Measurements from ENCODE around the gene PNKD.
"Not testable (repeated sequence)": the region's sequence is repeated elsewhere in the genome, so short reads cannot be mapped to it uniquely, and the experiment has no call there.

The PNKD gene

GRCh38 chr2:218312267-218312756 is 42.0 kb downstream of the PNKD start:
- no peak for TF ChIP-seq CTCF (IDR thresholded peaks at IDR 0.05; ENCODE audit: low read depth, low read length, missing control alignments)

DNA sequence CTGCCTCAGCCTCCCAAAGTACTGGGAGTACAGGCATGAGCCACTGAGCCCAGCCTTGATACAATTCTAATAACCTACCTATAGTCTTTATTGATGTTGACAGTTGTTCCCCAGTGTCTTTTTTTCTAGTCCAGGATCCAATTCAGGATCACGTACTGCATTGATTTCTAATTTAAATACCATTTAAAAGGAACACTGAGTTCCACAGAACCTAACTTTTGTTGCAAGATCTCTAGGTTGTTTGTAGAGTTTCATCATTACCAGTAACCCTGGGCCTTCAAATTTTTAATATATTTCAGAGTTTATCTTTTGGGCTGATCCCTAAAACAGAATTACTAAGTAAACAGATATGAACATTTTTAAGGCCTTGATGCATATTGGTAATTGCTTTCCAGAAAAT is 43.0 kb downstream of the PNKD start:
- H3K4me3 ChIP-seq (replicated peaks; ENCODE audit: low read depth, low read length) = no peak overlapping the region
- no peak for DNase-seq (ENCODE audit: extremely low read depth, low read depth)
- TF ChIP-seq CTCF (IDR thresholded peaks at IDR 0.05; ENCODE audit: low read depth, low read length, missing control alignments) = no peak

More at GRCh38 chr2:218312267-218312756, 42.0 kb downstream of the PNKD start:
- H3K4me3 ChIP-seq (replicated peaks; ENCODE audit: low read depth, low read length) = no peak overlapping the region
- DNase-seq (ENCODE audit: extremely low read depth, low read depth) = no peak

DNA sequence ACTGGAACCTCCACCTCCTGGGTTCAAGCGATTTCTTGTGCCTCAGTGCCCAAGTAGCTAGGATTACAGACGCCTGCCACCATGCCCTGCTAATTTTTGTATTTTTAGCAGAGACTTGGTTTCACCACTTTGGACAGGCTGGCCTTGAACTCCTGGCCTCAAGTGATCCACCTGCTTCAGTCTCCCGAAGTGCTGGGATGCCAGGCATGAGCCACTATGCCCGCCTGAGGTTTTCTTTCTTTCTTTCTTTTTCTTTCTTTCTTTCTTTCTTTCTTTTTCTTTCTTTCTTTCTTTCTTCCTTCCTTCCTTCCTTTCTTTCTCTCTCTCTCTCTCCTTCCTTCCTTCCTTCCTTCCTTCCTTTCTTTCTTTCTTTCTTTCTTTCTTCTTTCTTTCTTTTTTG is 44.4 kb downstream of the PNKD start:
- not testable (repeated sequence) for DNase-seq (ENCODE audit: extremely low read depth, low read depth); H3K4me3 ChIP-seq (replicated peaks; ENCODE audit: low read depth, low read length)

GRCh38 chr2:218315397-218315796 is 45.1 kb downstream of the PNKD start:
- no peak for TF ChIP-seq CTCF (IDR thresholded peaks at IDR 0.05; ENCODE audit: low read depth, low read length, missing control alignments)
- no peak for DNase-seq (ENCODE audit: extremely low read depth, low read depth)
- no peak overlapping the region for H3K4me3 ChIP-seq (replicated peaks; ENCODE audit: low read depth, low read length)

GRCh38 chr2:218317303-218317630 is 46.9 kb downstream of the PNKD start:
- TF ChIP-seq CTCF (IDR thresholded peaks at IDR 0.05; ENCODE audit: low read depth, low read length, missing control alignments) = no peak
- DNase-seq (ENCODE audit: extremely low read depth, low read depth) = no peak
- H3K4me3 ChIP-seq (replicated peaks; ENCODE audit: low read depth, low read length) = no peak overlapping the region

GRCh38 chr2:218317835-218318234 is 47.5 kb downstream of the PNKD start:
- no peak for DNase-seq (ENCODE audit: extremely low read depth, low read depth)
- TF ChIP-seq CTCF (IDR thresholded peaks at IDR 0.05; ENCODE audit: low read depth, low read length, missing control alignments) = no peak
- H3K4me3 ChIP-seq (replicated peaks; ENCODE audit: low read depth, low read length) = no peak overlapping the region

DNA sequence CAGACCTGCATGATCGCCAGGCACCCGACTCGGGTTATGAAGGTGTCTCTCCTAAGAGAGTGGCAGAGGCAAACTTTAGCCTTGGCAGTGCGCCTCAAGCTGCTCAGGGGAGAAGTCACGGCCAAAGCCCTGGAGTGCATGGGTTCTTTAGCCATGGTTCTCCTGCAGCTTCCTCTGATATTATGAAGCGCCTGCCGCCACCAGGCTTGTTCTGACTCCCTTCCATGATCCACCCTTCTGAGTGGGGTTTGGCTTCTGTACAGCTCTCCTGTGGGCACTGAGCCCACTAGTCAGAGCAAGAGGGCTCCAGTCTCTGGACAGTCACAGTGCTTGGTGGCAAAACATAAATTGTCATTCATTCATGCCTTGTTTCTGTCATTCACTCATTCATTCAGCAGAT is 47.9 kb downstream of the PNKD start:
- DNase-seq (ENCODE audit: extremely low read depth, low read depth) = no peak
- no peak for TF ChIP-seq CTCF (IDR thresholded peaks at IDR 0.05; ENCODE audit: low read depth, low read length, missing control alignments)
- H3K4me3 ChIP-seq (replicated peaks; ENCODE audit: low read depth, low read length) = no peak overlapping the region
